Epithelial cell of prostate (primary cell): Measurements from ENCODE around the gene ADAM19.
A peak's percentile ranks its signal among the peaks of the same experiment; 100 is the strongest.

Experiments used
- DNase-seq: peaks from one replicate; pipeline ENCODE4 v3.0.0-alpha.2; 2011; ENCODE audit warnings: low read depth, low spot score
- H3K27ac ChIP-seq: fragments of 450-650 bp; 2 replicates; pipeline ENCODE4 v1.5.1; 2017; ENCODE audit warnings: mild to moderate bottlenecking

ADAM19 gene

DNA sequence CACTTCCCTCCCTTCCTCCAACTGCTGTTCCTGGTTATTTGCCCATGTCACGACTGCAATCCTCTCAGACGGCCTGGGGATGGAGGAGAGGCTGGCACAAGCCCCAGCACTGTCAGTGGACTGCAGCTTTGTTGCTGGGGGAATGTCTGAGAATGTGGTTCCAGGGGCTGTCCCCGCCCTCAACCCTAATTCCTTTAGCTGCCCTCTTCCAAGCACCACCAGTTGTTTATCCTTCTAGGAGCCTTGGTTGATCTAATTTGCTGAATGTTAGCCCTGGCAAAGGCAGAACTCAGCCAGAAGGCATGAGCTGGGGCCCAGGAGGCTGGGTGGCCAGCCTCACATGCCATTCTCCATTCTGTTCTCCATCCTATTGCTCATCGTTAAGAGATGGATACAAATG, 51.6 kb downstream of the ADAM19 start:
- H3K27ac ChIP-seq, result no peak overlapping the region
- DNase-seq, result no peak

DNA sequence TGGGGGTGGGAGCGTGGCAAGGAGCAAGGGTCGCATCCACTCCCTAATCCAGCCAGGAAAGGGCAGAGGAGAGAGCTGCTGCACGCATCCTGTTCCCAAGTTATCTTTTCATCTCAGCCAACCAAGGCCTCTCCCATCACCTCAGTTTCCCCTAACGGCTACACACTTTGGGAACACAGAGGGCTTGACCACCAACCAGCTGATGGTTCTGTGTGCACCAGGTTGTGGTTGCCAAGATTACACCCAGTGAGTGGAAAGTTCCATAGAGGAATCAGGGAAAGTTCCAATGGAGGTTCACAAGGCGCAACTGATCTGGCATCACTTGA, 53.9 kb downstream of the ADAM19 start:
- no peak for DNase-seq
- no peak overlapping the region for H3K27ac ChIP-seq

- DNase-seq, result no peak
- H3K27ac ChIP-seq, result no peak overlapping the region
These were observed 54.5 kb downstream of the ADAM19 start for GRCh38 chr5:157520911-157521703.

DNA sequence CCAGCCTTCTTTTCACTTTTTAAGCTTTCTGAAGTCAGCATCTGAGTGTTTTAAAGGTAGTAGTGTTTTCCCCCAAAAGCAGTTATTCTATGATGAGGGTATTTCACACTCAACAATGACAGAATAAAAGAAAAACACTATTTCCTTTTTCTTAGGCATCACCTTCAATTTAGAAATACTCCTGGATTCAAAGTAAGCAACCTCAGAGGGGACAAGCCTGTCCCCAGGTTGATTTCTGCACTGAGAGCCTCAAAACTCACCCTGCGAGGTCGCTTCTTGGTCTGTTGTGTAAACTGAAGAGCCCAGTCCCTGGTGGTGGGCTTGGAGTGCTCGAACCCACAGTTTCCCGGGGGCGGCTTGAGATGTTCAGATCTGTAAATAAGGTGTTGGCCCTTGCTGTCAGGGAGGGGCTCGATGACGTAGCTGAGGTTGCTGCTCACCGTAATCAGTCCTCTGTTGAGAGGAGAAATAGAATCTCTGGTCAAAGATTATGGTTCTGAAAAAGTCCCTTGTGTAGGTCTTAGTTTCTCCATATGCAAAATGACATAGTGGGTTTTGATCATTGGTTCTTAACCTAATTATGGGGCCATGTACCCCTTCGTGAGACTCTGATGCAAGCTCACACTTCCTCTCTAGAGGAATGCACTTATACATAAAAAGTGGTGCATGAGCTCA, 55.9 kb downstream of the ADAM19 start:
- no peak for DNase-seq

DNA sequence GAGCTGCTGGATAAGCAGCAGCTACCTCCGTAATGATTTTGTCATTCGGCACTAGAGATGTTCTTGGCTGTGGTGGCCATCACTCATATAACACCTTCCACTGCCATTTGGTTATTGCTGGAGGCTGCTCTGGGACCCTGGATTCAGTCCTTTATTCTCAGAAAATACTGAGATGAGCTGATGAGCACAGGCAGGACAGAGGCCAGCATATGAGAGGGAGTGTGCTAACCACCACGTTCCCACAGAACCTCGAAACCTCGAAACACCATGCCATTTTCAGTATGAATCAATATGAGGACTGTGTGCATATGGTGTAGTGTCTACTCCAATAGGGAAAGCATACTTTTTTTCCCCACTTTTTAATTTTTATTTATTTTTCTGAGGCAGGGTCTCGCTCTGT, 56.6 kb downstream of the ADAM19 start:
- DNase-seq, result no peak
- no peak overlapping the region for H3K27ac ChIP-seq

More for the DNA sequence above, 55.9 kb downstream of the ADAM19 start:
- no peak overlapping the region for H3K27ac ChIP-seq

- DNase-seq, result no peak
- H3K27ac ChIP-seq, result no peak overlapping the region
These were observed 58.8 kb downstream of the ADAM19 start for GRCh38 chr5:157516626-157517325.

DNA sequence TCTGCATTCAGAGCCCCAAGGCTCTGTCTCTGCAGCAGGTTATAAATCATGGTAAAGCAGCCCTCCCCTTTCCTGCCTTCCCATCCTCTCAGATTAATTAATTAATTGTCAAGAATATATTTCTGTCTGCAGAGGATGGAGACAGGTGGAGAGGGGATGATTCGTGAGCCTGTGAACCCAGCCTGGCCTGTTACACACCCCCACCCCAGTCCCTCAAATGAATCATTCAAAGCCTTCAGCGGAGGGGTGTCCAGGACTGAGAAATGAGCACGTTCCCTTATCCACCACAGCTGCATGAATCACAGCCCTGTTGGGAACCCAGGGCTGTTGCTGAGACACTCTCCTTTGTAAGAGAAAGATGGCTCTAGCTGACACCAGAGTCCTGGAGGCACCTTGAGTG, 59.6 kb downstream of the ADAM19 start:
- no peak overlapping the region for H3K27ac ChIP-seq
- DNase-seq, result peak; percentile 41

DNA sequence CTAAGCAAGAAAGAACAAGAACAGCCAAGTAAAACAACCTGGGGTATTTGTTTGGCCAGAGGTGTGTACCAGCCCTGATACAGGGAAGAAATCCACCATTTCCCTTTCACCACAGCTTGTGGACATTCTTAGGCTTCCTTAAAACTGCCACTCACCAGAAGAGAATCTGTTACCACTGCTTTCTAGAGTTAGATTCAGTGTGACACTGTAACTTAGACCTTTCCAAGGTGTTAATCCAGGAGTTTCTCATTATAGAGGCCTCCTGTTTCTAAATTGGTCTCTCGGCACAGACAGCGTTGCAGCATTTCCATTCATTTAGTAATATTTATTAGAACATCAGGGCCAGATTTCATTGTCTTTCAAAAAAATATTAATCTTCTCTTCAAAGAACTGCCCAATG, 60.6 kb downstream of the ADAM19 start:
- no peak overlapping the region for H3K27ac ChIP-seq
- no peak for DNase-seq

DNA sequence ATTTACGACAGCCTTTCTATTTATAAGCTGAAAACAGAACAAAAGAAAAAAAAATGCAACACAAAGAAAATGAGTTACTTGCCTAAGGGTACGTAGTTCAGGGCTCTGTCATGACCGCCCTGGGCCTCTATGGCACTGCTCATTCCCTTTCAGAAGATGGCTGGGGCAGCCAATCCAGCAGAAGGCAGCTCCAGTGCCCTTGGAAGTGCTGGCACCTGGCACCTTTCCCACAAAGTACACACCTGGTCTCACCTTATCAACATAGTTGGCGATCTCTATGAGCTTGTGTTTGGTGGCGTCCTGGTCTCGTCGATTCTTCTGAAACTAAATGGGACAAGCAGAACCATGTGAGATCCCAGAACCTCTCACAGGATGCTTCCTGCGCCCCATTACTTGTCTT, 62.4 kb downstream of the ADAM19 start:
- H3K27ac ChIP-seq, result no peak overlapping the region
- DNase-seq, result no peak

- H3K27ac ChIP-seq, result peak overlapping the region; percentile 48
- DNase-seq, result peak; percentile 70
These were observed 63.6 kb downstream of the ADAM19 start for GRCh38 chr5:157511651-157512644.

GRCh38 chr5:157510682-157511081, 64.9 kb downstream of the ADAM19 start:
- no peak for DNase-seq
- no peak overlapping the region for H3K27ac ChIP-seq

DNA sequence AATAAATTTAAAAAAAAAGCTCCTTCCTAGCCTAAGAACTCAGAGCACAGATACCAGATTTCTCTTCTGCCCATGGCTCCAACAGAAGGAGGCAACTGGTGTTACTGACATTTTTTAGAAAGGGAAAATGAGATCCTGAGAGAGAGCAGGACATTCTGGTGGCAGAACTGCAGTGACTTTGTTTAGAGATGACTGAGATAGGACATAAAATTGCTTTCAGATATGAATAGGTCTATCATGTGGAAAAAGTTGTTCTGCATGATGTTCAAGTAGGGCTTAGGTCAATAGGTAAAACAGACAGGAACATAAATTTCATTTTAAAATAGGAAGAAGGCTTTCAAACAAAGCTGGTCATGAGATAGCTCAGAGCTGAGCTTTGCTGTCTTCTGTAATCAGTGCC, 66.0 kb downstream of the ADAM19 start:
- no peak for DNase-seq
- no peak overlapping the region for H3K27ac ChIP-seq

- H3K27ac ChIP-seq, result no peak overlapping the region
- DNase-seq, result no peak
These were observed 66.5 kb downstream of the ADAM19 start for GRCh38 chr5:157509093-157509492.

GRCh38 chr5:157506981-157507780, 68.4 kb downstream of the ADAM19 start:
- DNase-seq, result no peak
- no peak overlapping the region for H3K27ac ChIP-seq

DNA sequence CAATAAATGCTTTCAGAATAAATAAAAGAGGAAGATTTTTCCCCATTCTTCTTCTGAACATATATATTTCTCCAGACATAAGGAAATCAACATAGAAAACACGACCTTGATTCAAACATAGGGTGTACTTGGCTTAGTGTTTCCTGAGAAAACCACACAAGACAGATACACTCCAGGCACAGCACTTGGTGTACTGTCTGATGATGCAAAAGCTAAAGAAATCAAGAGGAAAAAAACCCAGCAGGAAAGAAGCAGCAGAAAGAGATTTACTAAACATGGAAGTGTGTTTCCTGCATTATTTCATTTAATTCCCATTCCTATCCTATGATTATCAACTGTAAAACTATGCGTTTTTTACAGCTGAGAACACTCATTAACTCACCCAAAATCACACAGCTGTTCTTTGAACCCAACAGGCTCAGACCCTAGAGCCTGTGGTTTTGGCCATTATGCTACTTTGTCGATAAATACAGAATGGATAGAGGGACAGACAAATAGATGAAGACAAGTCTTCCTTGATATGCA, 69.4 kb downstream of the ADAM19 start:
- no peak overlapping the region for H3K27ac ChIP-seq
- DNase-seq, result no peak

DNA sequence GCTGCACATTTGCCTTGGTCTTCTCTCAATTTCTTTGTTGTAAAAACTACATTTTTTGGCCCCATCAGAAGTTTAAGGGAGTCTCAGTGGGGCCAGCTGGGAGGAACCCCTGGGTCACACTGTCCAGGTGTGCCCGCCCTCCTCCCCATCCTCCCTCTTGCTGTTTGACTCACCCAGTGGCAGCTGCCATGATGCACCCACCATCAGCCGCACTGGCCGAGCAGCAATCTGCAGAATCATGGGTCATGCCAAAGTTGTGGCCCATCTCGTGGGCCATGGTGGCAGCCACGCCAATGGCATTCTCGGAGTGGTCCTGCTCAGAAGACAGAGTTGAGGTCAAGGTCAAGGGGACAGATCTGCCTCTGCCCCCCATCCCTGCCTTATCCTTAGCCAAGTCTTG, 70.1 kb downstream of the ADAM19 start:
- H3K27ac ChIP-seq, result no peak overlapping the region
- DNase-seq, result no peak

- DNase-seq, result no peak
- H3K27ac ChIP-seq, result no peak overlapping the region
These were observed 71.5 kb downstream of the ADAM19 start for GRCh38 chr5:157504053-157504452.

GRCh38 chr5:157502143-157502647, 73.4 kb downstream of the ADAM19 start:
- DNase-seq, result no peak

More at GRCh38 chr5:157502143-157502647, 73.4 kb downstream of the ADAM19 start:
- no peak overlapping the region for H3K27ac ChIP-seq
